Neural cell (in vitro differentiated cells): ENCODE data around the gene PIK3R1. TPM values are rescaled to one million over a fixed set of nuclear protein-coding genes. Genes with fewer than 3 reads are reported as not detected.
A peak's percentile ranks its signal among the peaks of the same experiment; 100 is the strongest.
"Not testable (repeated sequence)": the region's sequence is repeated elsewhere in the genome, so short reads cannot be mapped to it uniquely, and the experiment has no call there.

ENCODE experiments used
- H2AFZ ChIP-seq: fragments of 200-600, 300-800 bp; sonication (generic), shearing (Covaris generic); 2 replicates; pipeline ENCODE4 v1.6.0; 2014; ENCODE audit warnings: low read depth, mild to moderate bottlenecking, antibody characterized with exemption, low read length, moderate library complexity
- H3F3A ChIP-seq: fragments of 200-600 bp; shearing (Covaris generic); 2 replicates; pipeline ENCODE4 v1.6.1; 2016; ENCODE audit warnings: mild to moderate bottlenecking, moderate library complexity, mixed read lengths, antibody characterized with exemption, low read length; ENCODE audit not compliant: insufficient read depth, poor library complexity, severe bottlenecking
- H3K27ac ChIP-seq: fragments of 200-600, 300-800 bp; sonication (generic), shearing (Covaris generic); 2 replicates; pipeline ENCODE4 v1.5.1; 2014; ENCODE audit warnings: mild to moderate bottlenecking, low read length, moderate library complexity
- H3K27me3 ChIP-seq: fragments of 300-800, 200-600 bp; sonication (generic), shearing (Covaris generic); 2 replicates; pipeline ENCODE4 v1.6.0; 2014; ENCODE audit warnings: mild to moderate bottlenecking, low read depth, low read length, moderate library complexity; ENCODE audit not compliant: insufficient read depth
- H3K36me3 ChIP-seq: fragments of 300-800, 200-600 bp; sonication (generic), shearing (Covaris generic); 2 replicates; pipeline ENCODE4 v1.5.1; 2014; ENCODE audit warnings: mild to moderate bottlenecking, antibody characterized with exemption, low read length, moderate library complexity; ENCODE audit not compliant: insufficient read depth
- H3K4me2 ChIP-seq: fragments of 300-800, 200-600 bp; sonication (generic), shearing (Covaris generic); 2 replicates; pipeline ENCODE4 v1.6.0; 2014; ENCODE audit warnings: mild to moderate bottlenecking, low read length
- H3K4me3 ChIP-seq: fragments of 300-800, 200-600 bp; sonication (generic), shearing (Covaris generic); 2 replicates; pipeline ENCODE4 v1.5.1; 2014; ENCODE audit warnings: mild to moderate bottlenecking, low read length, moderate library complexity
- H3K79me2 ChIP-seq: fragments of 200-600 bp; shearing (Covaris generic); replicated peaks from 2 replicates; pipeline ENCODE4 v1.6.0; 2014; ENCODE audit warnings: mild to moderate bottlenecking, low read length, moderate library complexity; ENCODE audit not compliant: insufficient read depth
- H3K9ac ChIP-seq: fragments of 300-800, 200-600 bp; sonication (generic), shearing (Covaris generic); 2 replicates; pipeline ENCODE4 v1.6.1; 2016; ENCODE audit warnings: mild to moderate bottlenecking, low read length, mixed read lengths
- H3K9me2 ChIP-seq: fragments of 200-600 bp; shearing (Covaris generic); 2 replicates; pipeline ENCODE4 v1.6.1; 2016; ENCODE audit warnings: mild to moderate bottlenecking, low read length, mixed read lengths; ENCODE audit not compliant: insufficient read depth
- H3K9me3 ChIP-seq: fragments of 200-600, 300-800 bp; sonication (generic), shearing (Covaris generic); 2 replicates; pipeline ENCODE4 v1.6.1; 2016; ENCODE audit warnings: mild to moderate bottlenecking, mixed run types, low read length, moderate library complexity, mixed read lengths
- H4K20me1 ChIP-seq: fragments of 200-600 bp; shearing (Covaris generic); 2 replicates; pipeline ENCODE4 v1.6.1; 2016; ENCODE audit warnings: mild to moderate bottlenecking, mixed run types; ENCODE audit not compliant: insufficient read depth
- EP300 ChIP-seq: fragments of 450-650 bp; conservative IDR thresholded peaks from 2 replicates; pipeline ENCODE4 v1.6.1; 2014; ENCODE audit warnings: antibody characterized with exemption, mild to moderate bottlenecking, moderate library complexity; ENCODE audit not compliant: poor library complexity, severe bottlenecking
- EZH2 ChIP-seq: fragments of 200-600, 300-800 bp; shearing (Covaris generic), sonication (generic); IDR thresholded peaks from 2 replicates; pipeline ENCODE4 v1.6.1; 2014; ENCODE audit warnings: antibody characterized with exemption, low read length, borderline replicate concordance, mild to moderate bottlenecking; ENCODE audit not compliant: insufficient read depth, poor library complexity, severe bottlenecking
- MXI1 ChIP-seq: fragments of 450-650 bp; conservative IDR thresholded peaks from 2 replicates; pipeline ENCODE4 v1.6.1; 2014; ENCODE audit warnings: antibody characterized with exemption, mild to moderate bottlenecking; ENCODE audit not compliant: poor library complexity, severe bottlenecking
- POLR2AphosphoS5 ChIP-seq: IDR thresholded peaks from 2 replicates; pipeline ENCODE4 v1.6.1; 2012
- RAD21 ChIP-seq: fragments of 450-650 bp; conservative IDR thresholded peaks from 2 replicates; pipeline ENCODE4 v1.6.1; 2014; ENCODE audit warnings: antibody characterized with exemption, mild to moderate bottlenecking, moderate library complexity
- SMC3 ChIP-seq: fragments of 450-650 bp; conservative IDR thresholded peaks from 2 replicates; pipeline ENCODE4 v1.6.1; 2014; ENCODE audit warnings: antibody characterized with exemption, mild to moderate bottlenecking, moderate library complexity; ENCODE audit not compliant: poor library complexity
- TAF1 ChIP-seq: IDR thresholded peaks from 2 replicates; pipeline ENCODE4 v1.6.1; 2012; ENCODE audit warnings: low read depth
- polyA plus RNA-seq: library from polyadenylated mRNA; depleted of rRNA; stranded (reverse); fragments of >200 nt; gene quantifications from 2 replicates; pipeline ENCODE4 v1.2.3, GENCODE V29; 2014
- TF ChIP-seq, protein P1 (sequence below): IDR thresholded peaks from 2 replicates; pipeline ENCODE4 v1.6.1; 2012; ENCODE audit warnings: borderline replicate concordance
- TF ChIP-seq, protein P2 (sequence below): fragments of 450-650 bp; IDR thresholded peaks from 2 replicates; pipeline ENCODE4 v1.5.1; 2014; ENCODE audit warnings: antibody characterized with exemption, mild to moderate bottlenecking, moderate library complexity; ENCODE audit not compliant: poor library complexity, severe bottlenecking

The PIK3R1 gene
- polyA plus RNA-seq, 1 donor from 2014 or later: 41.9 TPM

DNA sequence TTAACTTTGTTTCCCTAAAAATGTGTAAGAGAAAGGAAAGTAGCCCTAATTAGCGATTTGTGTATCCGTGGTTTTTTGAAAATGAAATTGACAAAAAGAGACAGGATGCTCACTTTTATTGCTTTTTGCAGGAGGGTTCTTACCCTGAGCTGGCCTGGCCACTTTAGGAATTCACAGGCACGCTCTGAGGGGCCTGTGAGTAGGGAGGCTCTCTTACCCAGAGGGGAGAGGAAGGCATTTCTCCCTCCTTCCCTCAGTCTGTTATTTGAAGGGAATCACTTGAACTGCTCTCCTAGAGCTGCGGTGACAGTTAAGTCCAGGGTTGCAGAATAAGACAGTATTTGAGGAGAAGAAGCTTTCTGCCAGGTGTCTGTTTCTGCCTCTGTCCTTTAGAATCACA lies 16.7 kb downstream of the PIK3R1 start:
- no peak overlapping the region for H2AFZ ChIP-seq

GRCh38 chr5:68233075-68233474 lies 17.5 kb downstream of the PIK3R1 start:
- Histone ChIP-seq H2AFZ (no peak overlapping the region), H3K4me2 (peak overlapping the region; percentile 4), H3K79me2 (peaks cover 64% of the 10 kb centered on the region), H3K9ac (no peak overlapping the region), H3K36me3 (peaks cover 6% of the 10 kb centered on the region), H3K9me2 (no peaks in the 10 kb centered on the region), H4K20me1 (no peaks in the 10 kb centered on the region), H3F3A (no peaks in the 10 kb centered on the region), H3K4me3 (no peak overlapping the region), H3K27ac (no peak overlapping the region), H3K9me3 (no peaks in the 10 kb centered on the region), H3K27me3 (no peaks in the 10 kb centered on the region)
- TF ChIP-seq TAF1: no peak
- TF ChIP-seq RAD21: no peak
- TF ChIP-seq, protein P1, sequence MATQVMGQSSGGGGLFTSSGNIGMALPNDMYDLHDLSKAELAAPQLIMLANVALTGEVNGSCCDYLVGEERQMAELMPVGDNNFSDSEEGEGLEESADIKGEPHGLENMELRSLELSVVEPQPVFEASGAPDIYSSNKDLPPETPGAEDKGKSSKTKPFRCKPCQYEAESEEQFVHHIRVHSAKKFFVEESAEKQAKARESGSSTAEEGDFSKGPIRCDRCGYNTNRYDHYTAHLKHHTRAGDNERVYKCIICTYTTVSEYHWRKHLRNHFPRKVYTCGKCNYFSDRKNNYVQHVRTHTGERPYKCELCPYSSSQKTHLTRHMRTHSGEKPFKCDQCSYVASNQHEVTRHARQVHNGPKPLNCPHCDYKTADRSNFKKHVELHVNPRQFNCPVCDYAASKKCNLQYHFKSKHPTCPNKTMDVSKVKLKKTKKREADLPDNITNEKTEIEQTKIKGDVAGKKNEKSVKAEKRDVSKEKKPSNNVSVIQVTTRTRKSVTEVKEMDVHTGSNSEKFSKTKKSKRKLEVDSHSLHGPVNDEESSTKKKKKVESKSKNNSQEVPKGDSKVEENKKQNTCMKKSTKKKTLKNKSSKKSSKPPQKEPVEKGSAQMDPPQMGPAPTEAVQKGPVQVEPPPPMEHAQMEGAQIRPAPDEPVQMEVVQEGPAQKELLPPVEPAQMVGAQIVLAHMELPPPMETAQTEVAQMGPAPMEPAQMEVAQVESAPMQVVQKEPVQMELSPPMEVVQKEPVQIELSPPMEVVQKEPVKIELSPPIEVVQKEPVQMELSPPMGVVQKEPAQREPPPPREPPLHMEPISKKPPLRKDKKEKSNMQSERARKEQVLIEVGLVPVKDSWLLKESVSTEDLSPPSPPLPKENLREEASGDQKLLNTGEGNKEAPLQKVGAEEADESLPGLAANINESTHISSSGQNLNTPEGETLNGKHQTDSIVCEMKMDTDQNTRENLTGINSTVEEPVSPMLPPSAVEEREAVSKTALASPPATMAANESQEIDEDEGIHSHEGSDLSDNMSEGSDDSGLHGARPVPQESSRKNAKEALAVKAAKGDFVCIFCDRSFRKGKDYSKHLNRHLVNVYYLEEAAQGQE: no peak
- no peak for TF ChIP-seq SMC3
- TF ChIP-seq MXI1: no peak
- no peak for TF ChIP-seq EP300
- TF ChIP-seq EZH2: no peak
- TF ChIP-seq POLR2AphosphoS5: no peak
- TF ChIP-seq, protein P2, sequence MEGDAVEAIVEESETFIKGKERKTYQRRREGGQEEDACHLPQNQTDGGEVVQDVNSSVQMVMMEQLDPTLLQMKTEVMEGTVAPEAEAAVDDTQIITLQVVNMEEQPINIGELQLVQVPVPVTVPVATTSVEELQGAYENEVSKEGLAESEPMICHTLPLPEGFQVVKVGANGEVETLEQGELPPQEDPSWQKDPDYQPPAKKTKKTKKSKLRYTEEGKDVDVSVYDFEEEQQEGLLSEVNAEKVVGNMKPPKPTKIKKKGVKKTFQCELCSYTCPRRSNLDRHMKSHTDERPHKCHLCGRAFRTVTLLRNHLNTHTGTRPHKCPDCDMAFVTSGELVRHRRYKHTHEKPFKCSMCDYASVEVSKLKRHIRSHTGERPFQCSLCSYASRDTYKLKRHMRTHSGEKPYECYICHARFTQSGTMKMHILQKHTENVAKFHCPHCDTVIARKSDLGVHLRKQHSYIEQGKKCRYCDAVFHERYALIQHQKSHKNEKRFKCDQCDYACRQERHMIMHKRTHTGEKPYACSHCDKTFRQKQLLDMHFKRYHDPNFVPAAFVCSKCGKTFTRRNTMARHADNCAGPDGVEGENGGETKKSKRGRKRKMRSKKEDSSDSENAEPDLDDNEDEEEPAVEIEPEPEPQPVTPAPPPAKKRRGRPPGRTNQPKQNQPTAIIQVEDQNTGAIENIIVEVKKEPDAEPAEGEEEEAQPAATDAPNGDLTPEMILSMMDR: no peak

More for the DNA sequence above, 16.7 kb downstream of the PIK3R1 start:
- Histone ChIP-seq H3K79me2 (peaks cover 57% of the 10 kb centered on the region), H3F3A (no peaks in the 10 kb centered on the region), H3K4me3 (peak overlapping the region; percentile 9), H4K20me1 (no peaks in the 10 kb centered on the region), H3K36me3 (peaks cover 6% of the 10 kb centered on the region), H3K9me3 (no peaks in the 10 kb centered on the region), H3K9me2 (no peaks in the 10 kb centered on the region), H3K4me2 (peak overlapping the region; percentile 4), H3K27me3 (no peaks in the 10 kb centered on the region), H3K9ac (no peak overlapping the region), H3K27ac (no peak overlapping the region)
- no peak for TF ChIP-seq POLR2AphosphoS5
- TF ChIP-seq, protein P1: no peak

GRCh38 chr5:68235229-68235628 lies 19.7 kb downstream of the PIK3R1 start:
- not testable (repeated sequence) for H3K9me2 ChIP-seq, H3K4me3 ChIP-seq, H3K4me2 ChIP-seq, H3F3A ChIP-seq, H2AFZ ChIP-seq, H3K9ac ChIP-seq, H3K27ac ChIP-seq, H4K20me1 ChIP-seq, H3K36me3 ChIP-seq, H3K9me3 ChIP-seq, H3K27me3 ChIP-seq
- H3K79me2 ChIP-seq: peaks cover 52% of the 10 kb centered on the region
